Calu3 (cell line): ENCODE results near the gene VPS11. TPM values are rescaled to one million over a fixed set of nuclear protein-coding genes. Genes with fewer than 3 reads are reported as not detected.

ENCODE experiments used
- BruUV-seq: library from RNA; stranded (reverse); fragments of 400-500 nt; replicated peaks from 2 replicates; lab custom pipeline; 2021; lab: Mats Ljungman, UMichigan
- CTCF ChIA-PET: fragments of 300-600 bp; sonication (Branson Sonifier 250); formaldehyde crosslinking; loops from one replicate; lab custom pipeline; 2022; ENCODE audit warnings: antibody characterized with exemption; lab: Charles Lee
- DNase-seq: peaks from one replicate; pipeline ENCODE4 v3.0.0; 2022
- H3K27ac Mint-ChIP-seq: one replicate; pipeline ENCODE4 v1.8.0; 2022; ENCODE audit warnings: mixed read lengths; ENCODE audit not compliant: unreplicated experiment
- H3K27me3 Mint-ChIP-seq: one replicate; pipeline ENCODE4 v1.8.0; 2022; ENCODE audit warnings: mixed read lengths; ENCODE audit not compliant: unreplicated experiment
- H3K36me3 Mint-ChIP-seq: one replicate; pipeline ENCODE4 v1.8.0; 2022; ENCODE audit warnings: mild to moderate bottlenecking, moderate library complexity, mixed read lengths; ENCODE audit not compliant: insufficient read depth, unreplicated experiment
- H3K4me1 Mint-ChIP-seq: one replicate; pipeline ENCODE4 v1.8.0; 2022; ENCODE audit warnings: mild to moderate bottlenecking, low read depth, mixed read lengths; ENCODE audit not compliant: unreplicated experiment
- H3K4me3 Mint-ChIP-seq: one replicate; pipeline ENCODE4 v1.8.0; 2022; ENCODE audit warnings: mild to moderate bottlenecking, low read depth, moderate library complexity, mixed read lengths; ENCODE audit not compliant: unreplicated experiment
- H3K9me3 Mint-ChIP-seq: one replicate; pipeline ENCODE4 v1.8.0; 2022; ENCODE audit warnings: low read depth, mixed read lengths; ENCODE audit not compliant: unreplicated experiment
- intact Hi-C: fragments of 100-400 bp; cut with micrococcal nuclease; formaldehyde crosslinking; loops from one replicate; pipeline ENCODE4 v1.10.0; 2022; ENCODE audit not compliant: unreplicated experiment
- total RNA-seq: library from RNA; stranded (reverse); gene quantifications from 2 replicates; pipeline ENCODE4 v1.2.3, GENCODE V29; 2022
- TF ChIP-seq, protein P1 (sequence below): fragments of 200-600 bp; IDR thresholded peaks from one replicate; pipeline ENCODE4 v1.8.0; 2022; ENCODE audit warnings: antibody characterized with exemption; ENCODE audit not compliant: unreplicated experiment

Gene VPS11
- total RNA-seq, 1 experiment from 2014 or later = 15.1 TPM

- H3K9me3 Mint-ChIP-seq = no peaks in the 10 kb centered on the region
- no peaks in the 10 kb centered on the region for H3K27me3 Mint-ChIP-seq
- CTCF ChIA-PET = interaction anchor here (0.9 kb wide), 1 partner anchor 88 kb away, joined by 5 read pairs; the partner anchor contains the start of gene CBL
- intact Hi-C loops = no loop called here
- TF ChIP-seq, protein P1, sequence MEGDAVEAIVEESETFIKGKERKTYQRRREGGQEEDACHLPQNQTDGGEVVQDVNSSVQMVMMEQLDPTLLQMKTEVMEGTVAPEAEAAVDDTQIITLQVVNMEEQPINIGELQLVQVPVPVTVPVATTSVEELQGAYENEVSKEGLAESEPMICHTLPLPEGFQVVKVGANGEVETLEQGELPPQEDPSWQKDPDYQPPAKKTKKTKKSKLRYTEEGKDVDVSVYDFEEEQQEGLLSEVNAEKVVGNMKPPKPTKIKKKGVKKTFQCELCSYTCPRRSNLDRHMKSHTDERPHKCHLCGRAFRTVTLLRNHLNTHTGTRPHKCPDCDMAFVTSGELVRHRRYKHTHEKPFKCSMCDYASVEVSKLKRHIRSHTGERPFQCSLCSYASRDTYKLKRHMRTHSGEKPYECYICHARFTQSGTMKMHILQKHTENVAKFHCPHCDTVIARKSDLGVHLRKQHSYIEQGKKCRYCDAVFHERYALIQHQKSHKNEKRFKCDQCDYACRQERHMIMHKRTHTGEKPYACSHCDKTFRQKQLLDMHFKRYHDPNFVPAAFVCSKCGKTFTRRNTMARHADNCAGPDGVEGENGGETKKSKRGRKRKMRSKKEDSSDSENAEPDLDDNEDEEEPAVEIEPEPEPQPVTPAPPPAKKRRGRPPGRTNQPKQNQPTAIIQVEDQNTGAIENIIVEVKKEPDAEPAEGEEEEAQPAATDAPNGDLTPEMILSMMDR = no peak
- DNase-seq = no peak
- H3K36me3 Mint-ChIP-seq = peaks cover 32% of the 10 kb centered on the region
- no peak overlapping the region for H3K27ac Mint-ChIP-seq
- no peak overlapping the region for H3K4me3 Mint-ChIP-seq
- peaks cover 24% of the 10 kb centered on the region for H3K4me1 Mint-ChIP-seq
- no TSS peak for BruUV-seq
These were observed 50.6 kb downstream of the VPS11 start for GRCh38 chr11:119118227-119118626.

DNA sequence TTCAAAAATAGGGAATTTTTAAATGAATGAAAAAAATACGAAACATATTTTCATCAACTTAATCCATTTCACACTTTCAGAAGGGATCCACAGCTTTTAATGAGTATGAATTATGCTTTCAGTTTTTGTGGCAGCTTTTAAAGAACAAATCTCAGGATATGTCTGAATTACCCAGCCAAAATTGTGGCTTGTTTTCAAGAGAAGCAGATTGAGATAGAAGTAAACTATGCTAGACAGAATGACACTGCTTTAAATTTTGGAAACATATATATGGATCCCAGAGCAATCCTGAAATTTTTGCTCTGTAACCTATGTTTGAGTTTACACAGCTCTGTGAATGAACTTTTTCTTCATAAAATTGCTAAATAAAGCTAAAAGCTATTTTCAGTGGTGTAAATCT, 51.3 kb downstream of the VPS11 start:
- Mint-ChIP-seq H3K4me3 (no peak overlapping the region), H3K36me3 (peaks cover 33% of the 10 kb centered on the region), H3K4me1 (peaks cover 24% of the 10 kb centered on the region), H3K27me3 (no peaks in the 10 kb centered on the region), H3K27ac (no peak overlapping the region), H3K9me3 (no peaks in the 10 kb centered on the region)
- CTCF ChIA-PET = interaction anchor here (0.9 kb wide), 1 partner anchor 87 kb away, joined by 5 read pairs; the partner anchor contains the start of gene CBL
- BruUV-seq = no TSS peak
- TF ChIP-seq, protein P1 = no peak
- intact Hi-C loops = no loop called here
- no peak for DNase-seq

DNA sequence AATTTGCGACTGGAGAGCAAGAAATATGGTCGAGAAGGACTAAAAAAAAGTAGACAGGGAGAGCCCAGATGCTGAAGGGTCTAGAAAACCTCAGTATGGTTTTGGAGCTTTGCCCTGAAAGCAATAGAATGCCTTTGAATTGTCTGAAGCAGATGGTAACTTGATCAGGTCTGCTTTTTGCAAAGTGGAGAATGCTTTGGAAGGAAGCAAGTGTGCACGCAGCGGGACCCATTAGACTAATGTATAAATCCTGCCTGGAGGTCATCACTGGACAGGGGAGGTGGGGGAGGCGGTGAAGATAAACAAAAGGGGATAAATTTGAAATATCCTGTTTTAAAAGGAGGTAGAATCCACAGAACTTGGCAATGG, 53.0 kb downstream of the VPS11 start:
- Mint-ChIP-seq H3K9me3 (no peaks in the 10 kb centered on the region), H3K27ac (peak overlapping the region; percentile 89), H3K27me3 (no peaks in the 10 kb centered on the region), H3K36me3 (peaks cover 38% of the 10 kb centered on the region), H3K4me3 (peak overlapping the region; percentile 93), H3K4me1 (peaks cover 24% of the 10 kb centered on the region)
- TSS peak; percentile 79 for BruUV-seq
- CTCF ChIA-PET = no interaction called here
- intact Hi-C loops = no loop called here
- TF ChIP-seq, protein P1 = no peak
- DNase-seq = no peak

- Mint-ChIP-seq H3K27me3 (no peaks in the 10 kb centered on the region), H3K27ac (peak within 1 kb of the TSS; percentile 89), H3K4me1 (peaks cover 24% of the 10 kb centered on the region), H3K4me3 (peak within 1 kb of the TSS; percentile 93), H3K9me3 (no peaks in the 10 kb centered on the region), H3K36me3 (peaks cover 38% of the 10 kb centered on the region)
- peak; percentile 96 for DNase-seq
- CTCF ChIA-PET = interaction anchor here (1.0 kb wide), 1 partner anchor 19 kb away, joined by 7 read pairs; the partner anchor contains the start of gene DPAGT1
- no TSS peak for BruUV-seq
- TF ChIP-seq, protein P1 = no peak
- intact Hi-C loops = no loop called here
These were observed 53.6 kb downstream of the VPS11 start, which contains the start of gene HINFP for GRCh38 chr11:119121008-119121810. HINFP (plus strand) TSS chr11:119121580; CDS start chr11:119126945, 5,365 bp downstream.
